Muscle layer of colon (tissue), 2 donors: ENCODE results near the gene PCK2.

Experiments
- H3K27ac ChIP-seq: one replicate; pipeline ENCODE4 v1.7.0; 2013; ENCODE audit warnings: low read depth, mild to moderate bottlenecking, low read length, moderate library complexity
- H3K27me3 ChIP-seq, 2 donors: one replicate each; pipeline ENCODE4 v1.7.0; 2013; ENCODE audit warnings: low read length in 2 of 2, mild to moderate bottlenecking in 2 of 2; ENCODE audit not compliant: insufficient read depth in 2 of 2, control insufficient read depth in 1 of 2
- H3K36me3 ChIP-seq: one replicate; pipeline ENCODE4 v1.7.0; 2013; ENCODE audit warnings: mild to moderate bottlenecking, low read length; ENCODE audit not compliant: insufficient read depth
- H3K4me1 ChIP-seq: one replicate; pipeline ENCODE4 v1.7.0; 2013; ENCODE audit warnings: mild to moderate bottlenecking, low read length; ENCODE audit not compliant: insufficient read depth
- H3K4me3 ChIP-seq, 2 donors: one replicate each; pipeline ENCODE4 v1.7.0; 2013; ENCODE audit warnings: low read length in 2 of 2, low read depth in 1 of 2, mild to moderate bottlenecking in 1 of 2, moderate library complexity in 1 of 2
- H3K9ac ChIP-seq: one replicate; pipeline ENCODE4 v1.7.0; 2013; ENCODE audit warnings: low read length
- H3K9me3 ChIP-seq: one replicate; pipeline ENCODE4 v1.7.0; 2013; ENCODE audit warnings: mild to moderate bottlenecking, low read length
- donor health status: abdominal sarcoma.
- donor health status: Adenocarcinoma of cecum.

The PCK2 gene

DNA sequence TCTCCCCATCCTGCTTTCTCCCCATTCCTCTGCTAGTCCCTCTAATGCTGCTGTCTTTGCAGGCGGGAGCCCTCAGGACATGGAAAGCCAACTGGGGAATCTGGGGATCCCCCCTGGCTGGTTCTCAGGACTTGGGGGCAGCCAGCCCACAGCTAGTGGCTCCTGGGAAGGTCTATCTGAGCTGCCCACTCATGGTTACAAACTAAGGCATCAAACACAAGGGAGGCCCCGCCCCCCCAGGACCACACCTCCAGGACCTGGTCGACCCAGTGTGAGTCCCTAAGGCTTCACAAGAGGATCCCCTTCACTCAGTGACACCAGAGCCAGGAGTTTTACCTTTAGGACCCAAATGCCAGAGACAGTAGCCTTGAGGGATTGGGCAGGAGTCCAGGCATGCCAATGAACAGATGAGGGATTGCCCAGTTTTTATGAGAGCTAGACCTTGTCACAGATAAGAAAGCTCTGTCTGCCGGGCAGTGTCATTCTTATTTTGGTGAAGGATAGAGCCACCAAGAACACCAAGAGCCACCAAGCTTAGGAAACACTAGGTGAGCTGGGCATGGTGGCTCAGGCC, 30.8 kb upstream of the PCK2 start:
- Histone ChIP-seq H3K27me3 (no peaks in the 10 kb centered on the region), H3K9me3 (no peaks in the 10 kb centered on the region), H3K9ac (no peak overlapping the region), H3K4me3 (no peak overlapping the region), H3K36me3 (no peaks in the 10 kb centered on the region), H3K4me1 (no peaks in the 10 kb centered on the region), H3K27ac (no peak overlapping the region)

DNA sequence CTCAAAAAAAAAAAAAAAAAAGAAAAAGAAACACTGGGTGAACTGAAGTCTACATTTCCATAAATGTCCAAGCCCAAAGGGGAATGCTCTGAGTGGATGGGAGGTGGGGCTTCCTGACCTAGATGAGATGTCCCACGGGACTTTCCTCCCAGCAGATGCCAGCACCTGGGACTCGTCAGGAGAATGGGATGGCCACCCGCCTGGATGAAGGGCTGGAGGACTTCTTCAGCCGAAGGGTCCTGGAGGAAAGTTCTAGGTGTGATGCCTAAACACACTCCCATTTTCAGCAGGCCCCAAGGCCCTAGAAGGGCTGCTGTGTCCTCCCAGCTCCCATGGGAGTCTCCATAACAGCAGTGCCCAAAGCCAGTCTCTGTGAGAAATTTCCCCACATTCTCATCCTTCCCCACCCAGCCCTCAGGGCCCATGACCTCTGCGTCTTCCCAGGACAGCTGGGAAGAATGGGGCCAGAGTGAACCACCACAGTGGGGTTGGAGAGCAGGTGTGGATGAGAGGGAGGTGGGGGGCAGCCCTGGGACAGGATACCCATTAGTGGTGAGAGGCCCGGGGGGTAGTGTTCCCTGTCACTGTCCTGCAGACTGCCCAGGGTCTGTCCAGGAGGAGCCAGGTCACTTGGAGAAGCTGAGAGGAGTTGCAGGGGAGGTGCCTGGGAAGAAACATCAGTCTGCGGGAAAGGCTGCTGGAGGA, 29.9 kb upstream of the PCK2 start:
- H3K4me1 ChIP-seq: no peaks in the 10 kb centered on the region
- no peaks in the 10 kb centered on the region for H3K27me3 ChIP-seq
- no peak overlapping the region for H3K4me3 ChIP-seq
- H3K27ac ChIP-seq: no peak overlapping the region
- no peaks in the 10 kb centered on the region for H3K9me3 ChIP-seq
- H3K36me3 ChIP-seq: no peaks in the 10 kb centered on the region
- H3K9ac ChIP-seq: no peak overlapping the region

DNA sequence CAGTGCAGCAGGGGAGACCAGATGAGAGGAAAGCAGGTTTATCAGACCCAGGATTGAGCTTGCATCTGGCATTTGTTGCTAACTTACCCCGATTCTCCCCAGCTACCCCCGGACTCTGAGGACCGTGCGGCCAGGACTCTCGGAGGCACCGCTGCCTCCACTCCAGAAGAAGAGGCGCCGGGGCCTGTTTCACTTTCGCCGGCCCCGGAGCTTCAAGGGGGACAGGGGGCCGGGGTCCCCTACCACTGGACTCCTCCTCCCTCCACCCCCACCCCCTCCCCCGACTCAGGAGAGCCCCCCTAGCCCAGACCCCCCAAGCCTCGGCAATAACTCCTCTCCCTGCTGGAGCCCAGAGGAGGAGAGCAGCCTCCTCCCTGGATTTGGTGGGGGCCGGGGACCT, 29.3 kb upstream of the PCK2 start:
- H3K4me3 ChIP-seq: no peak overlapping the region
- no peaks in the 10 kb centered on the region for H3K27me3 ChIP-seq
- H3K9ac ChIP-seq: no peak overlapping the region
- no peaks in the 10 kb centered on the region for H3K4me1 ChIP-seq
- no peaks in the 10 kb centered on the region for H3K36me3 ChIP-seq
- no peak overlapping the region for H3K27ac ChIP-seq
- no peaks in the 10 kb centered on the region for H3K9me3 ChIP-seq

DNA sequence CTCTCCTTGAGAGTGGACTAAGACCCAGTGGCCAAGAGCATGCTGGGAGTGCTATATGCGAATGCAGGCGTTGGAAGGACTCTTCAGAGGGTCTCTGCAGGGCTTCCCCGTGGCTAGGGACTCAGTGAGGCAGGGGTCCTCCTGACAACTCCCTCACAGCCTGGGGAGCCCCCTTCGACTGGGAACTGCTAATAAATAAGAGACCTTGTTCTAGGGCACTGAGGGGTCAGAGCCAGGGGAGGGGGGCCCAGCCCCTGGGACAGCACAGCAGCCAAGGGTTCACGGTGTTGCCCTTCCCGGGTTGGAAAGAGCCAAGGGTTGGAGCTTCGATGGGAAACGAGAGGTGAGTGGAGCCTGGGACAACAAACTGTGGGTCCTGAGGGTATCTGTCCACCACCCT, 28.7 kb upstream of the PCK2 start:
- no peak overlapping the region for H3K4me3 ChIP-seq
- H3K27me3 ChIP-seq: no peaks in the 10 kb centered on the region
- no peak overlapping the region for H3K9ac ChIP-seq
- no peaks in the 10 kb centered on the region for H3K36me3 ChIP-seq
- no peak overlapping the region for H3K27ac ChIP-seq
- no peaks in the 10 kb centered on the region for H3K9me3 ChIP-seq
- no peaks in the 10 kb centered on the region for H3K4me1 ChIP-seq

DNA sequence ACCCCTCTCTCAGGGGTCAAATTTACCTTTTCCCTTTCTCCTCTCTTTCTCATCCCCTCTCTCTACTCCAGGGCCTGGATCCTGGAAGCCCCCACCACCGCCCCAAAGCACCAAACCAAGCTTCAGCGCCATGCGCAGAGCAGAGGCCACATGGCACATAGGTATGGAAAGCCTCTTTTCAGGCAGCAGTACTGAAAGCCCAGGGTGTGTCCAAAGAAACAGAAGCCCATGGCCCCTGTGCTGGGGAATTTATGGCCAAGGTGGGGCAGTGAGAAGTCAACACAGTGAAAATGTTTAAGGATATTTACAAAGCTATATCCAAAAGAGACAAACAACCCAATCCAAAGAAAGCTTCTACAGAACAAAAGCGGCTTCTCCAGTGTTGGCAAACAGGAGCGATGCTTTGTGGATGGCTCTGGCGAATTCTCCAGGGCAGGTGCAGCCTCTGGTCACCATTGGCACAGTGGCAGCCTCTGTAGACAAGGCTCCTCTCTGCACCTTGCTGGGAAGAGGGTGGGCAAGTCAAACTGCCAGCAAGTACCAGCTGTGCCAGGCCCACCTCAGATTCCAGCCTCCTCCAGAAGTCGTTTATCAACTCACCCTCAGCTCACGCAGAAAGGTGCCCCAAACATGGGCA, 27.5 kb upstream of the PCK2 start:
- no peaks in the 10 kb centered on the region for H3K9me3 ChIP-seq
- H3K27ac ChIP-seq: no peak overlapping the region
- H3K4me1 ChIP-seq: peaks cover under 1% of the 10 kb centered on the region
- no peaks in the 10 kb centered on the region for H3K27me3 ChIP-seq
- no peak overlapping the region for H3K4me3 ChIP-seq
- H3K36me3 ChIP-seq: no peaks in the 10 kb centered on the region
- H3K9ac ChIP-seq: no peak overlapping the region

DNA sequence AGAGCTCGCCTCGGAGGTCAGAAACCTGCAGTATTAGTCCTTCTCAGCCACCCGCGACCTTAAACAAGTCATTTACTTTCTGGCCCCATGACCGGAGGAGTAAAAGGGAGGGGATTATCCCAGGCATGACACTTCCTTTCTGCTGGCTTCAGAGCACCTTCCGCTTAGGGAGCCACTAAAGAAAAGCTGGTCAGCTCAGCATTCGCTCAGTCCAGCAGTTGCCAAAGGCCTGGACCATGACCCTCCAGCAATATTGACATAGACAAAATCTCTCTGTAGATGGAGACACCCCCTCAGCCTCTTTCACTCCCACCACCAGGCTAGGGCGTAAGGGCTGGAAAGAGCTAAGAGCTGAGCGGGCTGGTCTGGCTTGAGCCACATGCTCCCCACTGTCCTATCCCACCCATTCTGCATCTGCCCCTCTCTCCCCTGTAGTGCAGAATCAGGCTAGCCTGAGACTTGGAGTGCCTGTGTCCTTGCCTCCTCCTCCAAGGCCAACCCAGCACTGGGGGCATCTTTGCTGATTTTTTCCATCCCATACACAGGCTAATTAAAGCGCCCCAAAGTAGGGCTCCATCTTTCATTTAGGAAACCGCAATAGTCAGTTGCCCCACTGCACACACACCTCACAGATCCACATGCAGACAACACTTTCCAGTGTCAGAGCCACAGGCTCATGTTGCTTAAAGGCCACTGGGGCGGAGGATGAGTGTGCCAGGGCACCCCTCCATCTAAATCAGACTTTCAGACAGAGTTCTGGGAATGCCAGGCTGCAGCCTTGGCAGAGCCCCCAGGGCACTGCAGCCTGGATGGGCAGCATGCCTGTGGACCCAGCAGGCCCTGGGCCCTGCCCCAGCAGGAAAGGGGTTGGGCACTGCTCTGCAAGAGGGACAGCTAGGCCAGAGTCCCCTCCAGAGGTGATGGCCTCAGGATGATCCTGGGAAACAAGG, 26.7 kb upstream of the PCK2 start:
- no peak overlapping the region for H3K27ac ChIP-seq
- no peaks in the 10 kb centered on the region for H3K27me3 ChIP-seq
- no peaks in the 10 kb centered on the region for H3K9me3 ChIP-seq
- H3K4me1 ChIP-seq: peaks cover 3% of the 10 kb centered on the region
- no peaks in the 10 kb centered on the region for H3K36me3 ChIP-seq
- H3K9ac ChIP-seq: no peak overlapping the region
- no peak overlapping the region for H3K4me3 ChIP-seq

DNA sequence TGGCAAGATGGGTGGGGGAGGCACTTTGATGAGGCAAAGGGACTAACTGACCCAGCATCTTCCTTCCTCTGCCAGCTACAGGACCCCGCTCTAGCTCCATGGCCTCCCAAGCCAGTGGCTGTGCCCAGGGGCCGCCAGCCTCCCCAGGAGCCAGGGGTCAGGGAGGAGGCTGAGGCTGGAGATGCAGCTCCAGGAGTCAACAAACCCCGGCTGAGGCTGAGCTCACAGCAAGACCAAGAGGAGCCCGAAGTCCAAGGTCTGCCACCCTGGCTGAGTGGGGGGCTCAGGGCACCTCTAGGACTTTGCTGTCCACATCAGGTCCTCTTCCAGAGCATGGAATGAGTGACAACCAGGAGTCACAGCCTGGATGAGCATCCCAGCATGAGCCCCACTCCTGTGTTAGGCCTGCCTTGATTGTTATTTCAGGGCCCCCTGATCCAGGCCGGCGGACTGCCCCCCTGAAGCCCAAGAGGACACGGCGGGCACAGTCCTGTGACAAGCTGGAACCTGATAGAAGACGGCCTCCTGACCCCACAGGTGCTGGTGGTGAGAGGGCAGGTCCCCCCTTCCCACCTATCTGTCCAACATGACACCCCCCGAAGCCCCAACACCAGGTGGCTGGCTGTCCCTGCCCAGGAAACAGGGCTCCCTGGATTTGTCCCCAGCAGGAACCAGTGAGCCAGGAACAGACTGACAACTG, 25.2 kb upstream of the PCK2 start:
- no peak overlapping the region for H3K27ac ChIP-seq
- no peak overlapping the region for H3K4me3 ChIP-seq
- H3K9ac ChIP-seq: no peak overlapping the region
- H3K9me3 ChIP-seq: no peaks in the 10 kb centered on the region
- H3K27me3 ChIP-seq: peaks cover 0 to 6% of the 10 kb centered on the region in 2 donors
- H3K4me1 ChIP-seq: peaks cover 3% of the 10 kb centered on the region
- H3K36me3 ChIP-seq: no peaks in the 10 kb centered on the region

DNA sequence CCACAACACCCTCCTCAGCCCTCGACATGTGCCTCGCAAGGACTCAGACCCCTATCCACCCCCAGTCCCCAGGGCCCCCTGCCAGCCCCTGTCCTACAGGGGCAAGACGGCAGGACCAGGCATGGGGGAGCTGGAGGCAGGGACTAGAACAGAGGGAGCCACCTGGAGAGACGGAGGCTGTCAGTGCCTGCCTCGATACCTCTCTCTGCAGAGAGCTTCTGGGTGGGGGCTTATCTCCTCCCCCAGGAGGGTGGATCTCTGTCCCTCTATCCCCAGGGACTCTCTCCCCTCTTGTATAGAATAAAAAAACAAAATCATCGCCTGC, 24.7 kb upstream of the PCK2 start:
- Histone ChIP-seq H3K4me1 (peaks cover 3% of the 10 kb centered on the region), H3K27ac (no peak overlapping the region), H3K4me3 (no peak overlapping the region), H3K9me3 (no peaks in the 10 kb centered on the region), H3K9ac (no peak overlapping the region), H3K36me3 (no peaks in the 10 kb centered on the region), H3K27me3 (peaks cover 0 to 6% of the 10 kb centered on the region in 2 donors)

DNA sequence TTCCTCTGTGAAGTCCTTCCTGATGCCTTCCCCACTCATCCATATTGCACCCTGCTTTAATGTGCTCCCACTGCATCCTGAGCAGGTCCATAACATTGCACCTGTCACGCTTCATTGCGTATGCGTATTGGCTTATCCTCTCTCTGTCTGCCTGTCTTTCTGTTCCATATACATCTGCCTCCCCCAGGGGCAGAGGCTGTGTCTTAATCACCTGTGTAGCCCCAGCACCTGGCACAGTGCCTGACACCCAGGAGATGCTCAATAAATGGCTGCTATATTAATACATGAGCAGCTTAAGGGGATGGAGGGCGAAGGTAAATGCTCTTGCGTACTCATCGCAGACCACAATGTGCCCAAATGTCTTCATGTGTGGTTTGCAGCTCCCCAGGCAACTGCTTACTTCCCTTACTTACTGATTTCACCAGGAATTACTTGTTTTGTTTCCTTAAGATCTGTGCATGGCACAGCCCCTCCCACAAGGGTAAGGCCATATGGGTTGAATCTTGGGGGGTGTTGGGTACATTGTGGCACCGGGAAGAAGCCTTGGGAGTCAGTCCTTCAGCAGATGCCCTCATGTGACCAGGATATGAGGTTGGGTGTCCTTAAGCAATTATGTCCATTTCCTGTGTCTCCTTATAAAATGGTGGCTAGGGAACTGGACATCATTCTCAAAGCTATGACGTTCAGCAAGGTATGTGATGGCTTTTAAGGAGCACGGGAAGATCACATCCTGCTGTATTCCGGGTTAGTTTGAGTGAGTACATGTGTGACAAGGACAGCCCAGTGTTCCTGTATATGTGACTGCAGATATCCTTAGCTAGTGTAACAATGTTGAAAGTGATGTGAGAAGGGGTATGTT, 23.6 kb upstream of the PCK2 start:
- H3K4me1 ChIP-seq: peaks cover 3% of the 10 kb centered on the region
- H3K27ac ChIP-seq: no peak overlapping the region

DNA sequence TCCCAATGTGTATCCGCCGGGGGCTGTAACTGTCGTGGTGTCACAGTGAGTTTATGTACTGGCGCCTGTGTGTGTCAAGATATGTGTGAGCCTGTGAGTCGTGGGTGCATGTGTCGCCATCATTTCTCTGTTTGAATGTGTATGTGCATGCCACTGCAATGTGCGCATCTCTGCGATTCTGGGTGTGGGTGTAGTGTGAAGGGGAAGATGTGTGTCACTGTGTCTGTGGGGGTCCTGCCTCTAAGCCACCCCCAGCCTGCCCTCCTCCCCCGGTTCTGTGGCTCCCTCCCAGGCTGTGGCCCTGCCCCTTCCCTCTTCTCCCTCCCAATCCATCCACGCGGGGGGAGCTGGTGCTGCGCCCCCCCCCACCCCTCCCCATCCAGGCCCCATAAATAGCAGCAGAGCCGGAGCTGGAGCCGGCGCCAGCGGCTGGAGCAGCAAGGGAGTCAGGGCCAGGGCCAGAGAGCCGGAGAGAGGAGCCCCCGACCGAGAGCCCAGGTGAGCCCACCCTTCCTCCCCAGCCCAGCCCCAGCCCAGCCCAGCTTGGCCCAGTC, 22.9 kb upstream of the PCK2 start, which contains the start of gene CPNE6:
Gene CPNE6 (plus strand): TSS at position 419 of the 554 bp plus-strand sequence. CDS start 1,375 bp downstream, outside the sequence.
- Histone ChIP-seq H3K36me3 (no peaks in the 10 kb centered on the region), H3K4me1 (peaks cover 3% of the 10 kb centered on the region), H3K27me3 (peaks cover 0 to 6% of the 10 kb centered on the region in 2 donors), H3K27ac (no peak within 1 kb of the TSS), H3K9ac (no peak within 1 kb of the TSS), H3K4me3 (no peak within 1 kb of the TSS), H3K9me3 (no peaks in the 10 kb centered on the region)

More for the DNA sequence above, 23.6 kb upstream of the PCK2 start:
- Histone ChIP-seq H3K27me3 (peaks cover 0 to 6% of the 10 kb centered on the region in 2 donors), H3K9ac (no peak overlapping the region), H3K4me3 (no peak overlapping the region), H3K9me3 (no peaks in the 10 kb centered on the region), H3K36me3 (no peaks in the 10 kb centered on the region)
